ENCODE results near the gene RNF123.

Gene RNF123

GRCh38 chr3:49657208-49657915 is 32.0 kb upstream of the RNF123 start:
- DNase-seq (ENCODE audit: extremely low read depth in 1 of 2, low read depth in 1 of 2) = no peak

- DNase-seq (ENCODE audit: extremely low read depth in 1 of 2, low read depth in 1 of 2) = no peak
Measured at GRCh38 chr3:49658711-49659110, 30.6 kb upstream of the RNF123 start.

GRCh38 chr3:49659756-49660155 is 29.6 kb upstream of the RNF123 start:
- DNase-seq (ENCODE audit: extremely low read depth in 1 of 2, low read depth in 1 of 2) = no peak

DNA sequence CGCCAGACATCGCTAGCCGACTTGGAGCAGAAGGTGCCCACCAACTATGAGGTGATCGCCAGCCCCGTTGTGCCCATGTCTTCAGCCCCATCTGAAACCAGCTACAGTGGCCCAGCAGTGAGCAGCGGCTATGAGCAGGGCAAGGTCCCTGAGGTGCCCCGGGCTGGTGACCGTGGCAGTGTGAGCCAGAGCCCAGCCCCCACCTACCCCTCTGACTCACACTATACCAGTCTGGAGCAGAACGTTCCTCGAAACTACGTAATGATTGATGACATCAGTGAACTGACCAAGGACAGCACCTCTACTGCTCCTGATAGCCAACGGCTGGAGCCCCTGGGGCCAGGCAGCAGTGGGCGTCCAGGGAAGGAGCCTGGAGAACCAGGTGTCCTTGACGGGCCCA is 28.1 kb upstream of the RNF123 start:
- no peak for DNase-seq (ENCODE audit: extremely low read depth in 1 of 2, low read depth in 1 of 2)

GRCh38 chr3:49662021-49662420 is 27.3 kb upstream of the RNF123 start:
- DNase-seq (ENCODE audit: extremely low read depth in 1 of 2, low read depth in 1 of 2) = no peak

- DNase-seq (ENCODE audit: extremely low read depth in 1 of 2, low read depth in 1 of 2) = no peak
Measured at GRCh38 chr3:49662720-49663413, 26.5 kb upstream of the RNF123 start.

DNA sequence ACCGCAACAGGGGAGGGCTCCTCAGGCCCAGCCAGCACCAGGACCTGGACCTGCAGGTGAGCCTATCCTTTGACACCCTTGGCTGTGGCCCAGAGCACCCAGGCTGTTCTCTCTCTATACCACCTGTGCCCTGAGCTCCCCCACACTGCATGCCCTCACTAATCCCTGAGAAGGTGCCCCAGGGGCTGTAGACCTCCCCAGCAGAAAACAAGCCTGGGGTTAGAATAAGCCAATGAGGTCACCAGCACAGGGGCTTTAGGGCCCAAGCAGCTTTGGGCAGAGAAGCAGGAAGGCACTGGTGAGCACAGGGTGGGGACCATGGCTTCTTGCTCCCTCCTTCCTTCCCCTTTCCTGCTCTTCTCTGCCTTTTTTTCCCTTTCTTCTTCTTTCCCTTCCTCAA is 25.5 kb upstream of the RNF123 start:
- DNase-seq (ENCODE audit: extremely low read depth in 1 of 2, low read depth in 1 of 2) = no peak

- no peak for DNase-seq (ENCODE audit: extremely low read depth in 1 of 2, low read depth in 1 of 2)
Measured at GRCh38 chr3:49664300-49664699, 25.1 kb upstream of the RNF123 start.

DNA sequence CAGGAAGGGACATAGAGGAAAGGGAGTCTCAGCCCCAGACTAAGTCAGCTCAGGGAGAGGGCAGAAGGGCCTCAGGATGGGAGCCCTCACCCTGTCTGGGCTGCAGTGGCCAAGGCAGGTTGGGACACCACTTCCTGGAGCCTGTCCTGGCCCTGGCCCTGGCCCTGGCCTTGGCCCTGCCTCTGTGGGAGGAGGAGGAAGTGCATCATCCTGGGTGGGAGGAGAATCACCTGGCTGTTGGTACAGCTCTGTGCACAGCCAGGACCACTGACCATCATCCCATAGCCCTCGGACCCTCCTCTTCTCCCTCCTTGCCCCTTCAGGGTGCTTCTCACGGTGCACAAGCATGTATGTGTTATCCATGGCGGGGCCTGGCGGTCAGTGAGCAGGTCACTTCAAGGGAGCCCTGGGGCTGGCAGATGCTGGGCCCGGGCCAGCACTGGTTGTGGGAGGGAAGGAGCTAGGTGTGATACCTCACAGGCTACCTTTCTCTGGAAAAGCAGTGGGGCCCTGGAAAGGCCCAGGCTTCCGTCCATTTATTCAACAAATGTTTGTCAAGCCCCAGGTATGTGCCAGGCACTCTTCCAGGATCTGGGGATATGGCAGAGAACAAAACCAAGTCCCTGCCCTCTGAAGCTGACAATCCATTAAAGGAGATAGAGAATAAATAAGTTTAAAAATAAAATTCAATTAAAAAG is 23.4 kb upstream of the RNF123 start:
- DNase-seq (ENCODE audit: extremely low read depth in 1 of 2, low read depth in 1 of 2) = no peak

DNA sequence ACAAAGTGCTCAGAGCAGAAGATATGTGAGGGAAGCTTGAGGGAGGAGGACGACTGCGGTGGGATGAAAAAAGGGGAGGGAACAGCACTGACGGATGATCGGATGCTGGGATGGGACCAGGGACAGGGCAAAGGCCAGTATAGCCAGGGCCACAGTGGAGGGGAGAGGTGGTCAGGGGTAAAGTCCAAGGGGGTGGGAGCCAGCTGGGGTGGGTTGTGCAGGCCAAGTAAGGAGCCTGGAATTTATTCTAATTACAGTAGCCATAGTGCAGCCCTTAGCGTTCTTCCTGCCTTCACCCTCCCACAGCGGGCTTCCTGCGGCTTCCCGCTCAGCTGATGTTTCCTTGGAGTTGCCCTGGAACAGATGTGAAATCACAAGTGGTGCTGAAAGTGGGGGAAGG is 22.8 kb upstream of the RNF123 start:
- no peak for DNase-seq (ENCODE audit: extremely low read depth in 1 of 2, low read depth in 1 of 2)

DNA sequence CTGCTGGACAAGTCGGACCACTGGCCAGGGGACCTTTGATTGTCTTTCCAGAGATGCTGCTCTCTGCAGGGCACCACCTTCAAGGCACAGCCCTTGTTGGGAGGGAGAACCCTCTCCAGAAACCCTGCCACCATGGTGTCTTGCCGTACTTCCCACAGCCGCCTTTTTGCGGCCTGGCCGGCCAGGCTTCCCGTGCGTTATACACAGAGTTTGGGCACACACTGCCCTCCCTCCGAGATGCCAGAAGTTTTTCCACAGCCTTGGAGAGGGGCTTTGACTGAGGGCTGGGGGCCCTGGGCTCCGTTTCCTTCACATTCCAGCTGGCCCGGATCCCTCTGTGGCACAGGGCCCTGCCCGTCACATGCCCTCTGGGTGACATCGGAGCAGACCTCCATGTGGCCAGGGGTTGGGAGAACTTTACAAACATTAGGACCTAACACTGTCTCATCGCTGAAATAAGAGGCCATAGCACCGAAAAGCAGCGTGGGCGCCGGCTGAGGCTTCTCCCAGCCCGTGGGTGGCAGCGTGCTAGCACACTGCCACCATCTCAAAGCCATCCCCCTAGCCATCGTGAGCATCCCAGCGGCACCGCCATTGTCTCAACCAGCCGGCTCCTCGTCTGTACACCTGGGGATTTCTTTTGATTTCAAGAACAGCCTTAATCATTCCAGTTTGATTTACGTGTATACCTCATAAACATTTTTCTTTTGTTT is 21.5 kb upstream of the RNF123 start:
- DNase-seq (ENCODE audit: extremely low read depth in 1 of 2, low read depth in 1 of 2) = no peak

DNA sequence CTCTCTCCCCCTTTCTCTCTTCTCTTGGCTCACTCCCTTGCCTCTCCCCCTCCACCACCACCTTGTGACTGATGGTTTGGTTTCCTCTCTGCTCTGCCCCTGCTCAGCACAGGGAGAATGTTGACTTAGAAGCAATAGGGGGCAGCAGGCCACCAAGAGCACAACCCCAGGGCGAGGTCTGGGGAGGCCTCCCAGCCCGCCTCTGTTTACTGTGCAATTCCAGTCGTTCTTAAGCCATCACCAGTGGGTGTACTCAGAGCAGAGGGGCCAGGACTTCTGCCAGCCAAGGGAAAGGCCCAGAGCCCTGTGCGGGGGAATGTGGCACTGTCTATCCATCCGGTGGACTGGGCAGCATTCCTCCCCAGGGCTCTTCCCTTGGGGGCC is 21.0 kb upstream of the RNF123 start:
- DNase-seq (ENCODE audit: extremely low read depth in 1 of 2, low read depth in 1 of 2) = no peak

GRCh38 chr3:49668861-49669260 is 20.5 kb upstream of the RNF123 start:
- DNase-seq (ENCODE audit: extremely low read depth in 1 of 2, low read depth in 1 of 2) = no peak

- no peak for DNase-seq (ENCODE audit: extremely low read depth in 1 of 2, low read depth in 1 of 2)
Measured at GRCh38 chr3:49669352-49669751, 20.0 kb upstream of the RNF123 start.

GRCh38 chr3:49670940-49671290 is 18.4 kb upstream of the RNF123 start:
- DNase-seq (ENCODE audit: extremely low read depth in 1 of 2, low read depth in 1 of 2) = no peak

DNA sequence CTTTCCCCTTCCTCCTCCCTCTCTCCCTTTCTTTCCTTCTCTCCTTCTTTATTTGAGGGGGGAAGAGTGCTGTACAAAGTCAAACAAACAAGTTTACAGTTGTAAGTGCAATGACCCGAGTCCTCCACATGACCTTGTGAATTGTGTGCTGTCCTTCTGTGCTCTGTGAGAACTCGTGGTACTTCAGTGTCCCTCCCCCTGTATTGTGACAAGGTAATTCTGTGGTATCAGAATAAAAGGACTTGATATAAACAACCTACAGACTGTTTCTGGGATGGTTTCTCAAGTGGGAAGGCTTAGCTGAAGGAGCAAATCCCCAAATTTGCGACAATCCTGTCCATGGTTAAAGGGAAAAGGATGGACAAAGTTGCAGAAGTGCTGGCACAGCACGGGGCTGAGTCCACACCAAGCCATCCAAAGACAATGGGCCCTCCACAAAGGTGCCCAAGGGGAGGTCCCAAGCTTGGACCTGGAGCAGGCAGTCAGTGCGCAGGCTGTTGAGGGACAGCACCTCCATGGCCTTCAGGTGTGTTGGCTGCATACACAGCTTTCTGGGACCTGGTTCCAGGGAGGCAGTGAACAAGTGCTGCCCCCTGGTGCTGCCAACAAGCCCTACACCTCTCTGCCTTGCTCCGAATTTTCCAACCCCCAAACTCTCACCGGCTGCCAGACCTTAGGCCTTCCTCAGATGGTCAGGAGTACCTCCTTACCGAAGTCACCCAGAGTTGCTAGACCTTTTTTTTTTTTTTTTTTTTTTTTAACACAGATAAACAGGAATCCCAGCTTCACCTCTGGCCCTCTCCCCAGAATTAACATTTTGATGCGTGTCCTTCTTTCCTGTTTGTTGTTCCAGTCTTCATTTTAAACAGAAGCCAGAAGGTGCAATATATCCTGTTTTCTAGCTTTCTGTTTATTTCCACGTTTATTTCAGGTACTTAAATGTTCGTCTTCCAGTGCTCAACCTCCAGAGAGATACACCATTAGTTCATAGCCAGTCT is 17.8 kb upstream of the RNF123 start:
- peak; percentile 39 to 54 for DNase-seq (ENCODE audit: extremely low read depth in 1 of 2, low read depth in 1 of 2)

DNA sequence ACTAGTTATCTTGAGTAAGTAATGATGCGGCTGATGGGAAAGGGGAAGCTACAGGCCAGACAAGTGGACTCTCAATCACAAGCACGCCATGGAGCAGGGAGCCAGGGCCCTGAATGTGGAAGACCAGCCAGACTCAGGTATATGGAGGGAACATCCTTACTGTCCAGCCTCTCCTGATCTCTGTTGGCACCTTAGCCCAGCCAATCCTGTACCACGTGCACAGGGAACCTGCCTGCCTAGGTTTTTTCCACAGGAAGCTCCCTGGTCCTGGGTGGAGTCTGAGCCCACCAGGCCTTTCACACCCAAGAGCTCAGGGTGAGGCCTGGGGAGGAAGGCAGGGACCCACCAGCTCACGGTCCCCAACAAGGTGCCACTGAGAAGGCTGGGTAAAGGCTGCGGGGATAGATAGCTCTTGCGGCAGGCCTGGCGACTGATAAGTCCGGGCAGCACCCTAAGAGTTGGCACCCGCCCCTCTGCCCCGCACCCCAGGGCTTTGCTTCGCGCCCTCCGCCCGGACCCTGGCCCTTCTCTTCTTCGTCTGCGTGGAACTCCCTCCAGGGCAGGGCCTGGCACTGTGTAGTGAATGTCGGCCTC is 16.1 kb upstream of the RNF123 start:
- no peak for DNase-seq (ENCODE audit: extremely low read depth in 1 of 2, low read depth in 1 of 2)

DNA sequence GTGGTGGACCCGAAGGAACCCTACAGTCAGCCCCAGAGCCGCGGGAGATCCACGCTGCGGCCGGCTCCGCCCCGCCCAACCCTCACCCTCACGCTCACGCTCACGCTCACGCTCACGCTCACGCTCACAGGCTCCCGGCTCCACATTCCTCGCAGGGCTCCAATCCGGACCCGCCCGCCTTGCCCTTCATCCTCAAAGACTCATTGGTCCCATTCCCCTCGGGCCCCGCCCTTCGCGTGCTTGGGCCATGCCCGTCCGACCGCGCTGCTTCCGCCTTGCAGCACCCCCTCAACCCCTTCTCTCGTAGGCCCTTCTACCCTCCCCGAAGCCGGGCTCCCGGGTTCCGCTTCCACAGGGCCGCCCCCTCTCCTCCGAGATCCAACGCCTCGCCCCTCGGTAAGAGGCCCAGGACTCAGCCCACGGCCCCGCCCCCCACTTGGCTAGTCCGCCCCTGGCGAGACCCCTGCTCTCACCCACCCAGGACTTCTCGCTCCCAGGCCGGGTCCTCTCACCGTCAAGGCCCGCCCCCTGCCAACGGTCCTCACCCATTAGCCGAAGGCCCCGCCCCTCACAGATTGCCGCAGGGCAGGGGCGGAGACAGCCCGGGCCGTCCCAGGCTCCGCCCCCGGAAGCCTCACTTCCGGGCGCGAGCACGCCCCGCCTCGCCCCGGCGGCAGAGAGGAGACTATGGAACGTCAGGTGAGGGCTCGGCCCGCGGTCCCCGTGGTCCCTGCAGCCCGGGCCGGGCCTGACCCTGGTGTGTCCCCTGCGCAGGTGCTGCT is 15.5 kb upstream of the RNF123 start, which contains the start of gene APEH:
Gene APEH (plus strand): TSS at position 637 of the 782 bp plus-strand sequence. CDS start 51 bp downstream, at position 688.
- peak; percentile 93 to 94 for DNase-seq (ENCODE audit: extremely low read depth in 1 of 2, low read depth in 1 of 2)

GRCh38 chr3:49674497-49674983 is 14.8 kb upstream of the RNF123 start:
- DNase-seq (ENCODE audit: extremely low read depth in 1 of 2, low read depth in 1 of 2) = no peak

Measured in activated CD8-positive, alpha-beta memory T cell treated with anti-CD3 and anti-CD28 coated beads for 1 hour (primary cell).